COLO829 (cell line): ENCODE measurements around the gene ABCE1.

ENCODE experiments used
- DNase-seq: peaks from one replicate; pipeline ENCODE4 v3.0.0; 2012; ENCODE audit warnings: low spot score

Gene ABCE1

GRCh38 chr4:145177511-145177905, 79.4 kb downstream of the ABCE1 start:
- no peak for DNase-seq

- DNase-seq: peak; percentile 42
These were observed 79.9 kb downstream of the ABCE1 start for GRCh38 chr4:145177906-145178538.

- no peak for DNase-seq
These were observed 80.7 kb downstream of the ABCE1 start for GRCh38 chr4:145178740-145179280.
